PC-9 (cell line): ENCODE data around the gene ELOVL5.

Source experiments
- CTCF ChIP-seq: fragments of 200-600 bp; sonication (generic); conservative IDR thresholded peaks from 2 replicates; pipeline ENCODE4 v1.6.1; 2017; ENCODE audit warnings: mixed run types, antibody characterized with exemption, mild to moderate bottlenecking, moderate library complexity
- EZH2 ChIP-seq: fragments of 200-600 bp; sonication (generic); IDR thresholded peaks from 2 replicates; pipeline ENCODE4 v1.8.0; 2017; ENCODE audit warnings: antibody characterized with exemption, low read depth

GRCh38 chr6:53390010-53390409, 41.3 kb upstream of the ELOVL5 start:
- no peak for TF ChIP-seq EZH2
- TF ChIP-seq CTCF = no peak
